ENCODE results near the gene PA2G4. TPM values are rescaled to one million over a fixed set of nuclear protein-coding genes. Genes with fewer than 3 reads are reported as not detected.
A peak's percentile ranks its signal among the peaks of the same experiment; 100 is the strongest.

Gene PA2G4
- polyA plus RNA-seq, 1 donor, result 131 TPM

DNA sequence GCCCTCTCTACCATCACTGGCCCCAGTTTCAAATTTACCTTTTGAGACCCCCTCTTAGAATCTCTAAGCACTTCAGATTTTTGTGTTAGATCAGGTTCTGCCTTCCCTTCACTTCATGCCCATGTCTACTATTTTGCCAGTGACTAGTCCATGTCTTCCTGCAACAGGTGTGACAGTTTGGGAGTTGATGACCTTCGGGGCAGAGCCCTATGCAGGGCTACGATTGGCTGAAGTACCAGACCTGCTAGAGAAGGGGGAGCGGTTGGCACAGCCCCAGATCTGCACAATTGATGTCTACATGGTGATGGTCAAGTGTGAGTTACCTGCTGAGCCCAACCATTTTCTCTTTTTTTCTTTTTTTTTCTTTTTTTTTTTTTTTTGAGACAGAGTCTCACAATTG lies 5.8 kb upstream of the PA2G4 start:
- Histone ChIP-seq H3K9me3 (ENCODE audit: control insufficient read depth, low read depth, low read length) (no peaks in the 10 kb centered on the region), H3K4me1 (ENCODE audit: control insufficient read depth, insufficient read depth, low read length) (peaks cover 3% of the 10 kb centered on the region), H3K4me3 (ENCODE audit: low read length) (no peak overlapping the region), H3K36me3 (ENCODE audit: control insufficient read depth, insufficient read depth, low read length) (peaks cover 80% of the 10 kb centered on the region), H3K27me3 (ENCODE audit: control insufficient read depth, insufficient read depth, low read length) (no peaks in the 10 kb centered on the region), H3K27ac (ENCODE audit: low read length) (no peak overlapping the region)
- no CpG with 5 or more reads among the region's 3 CpGs for WGBS (ENCODE audit: insufficient coverage, low lambda C conversion rate)
- DNase-seq, result no peak

DNA sequence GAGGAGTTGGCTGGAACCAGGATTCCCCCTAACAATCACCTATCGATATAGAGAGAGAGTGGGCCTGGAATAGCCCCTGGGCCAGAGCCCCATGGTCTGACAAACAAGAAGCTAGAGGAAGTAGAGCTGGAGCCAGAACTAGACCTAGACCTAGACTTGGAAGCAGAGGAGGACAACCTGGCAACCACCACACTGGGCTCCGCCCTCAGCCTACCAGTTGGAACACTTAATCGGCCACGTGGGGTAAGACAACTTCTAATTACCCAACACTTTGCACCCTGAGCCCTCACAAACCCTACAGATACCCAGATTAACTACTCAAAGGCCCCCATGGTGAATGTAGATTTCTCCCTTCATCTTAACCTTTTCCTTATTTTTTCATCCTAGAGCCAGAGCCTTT lies 4.6 kb upstream of the PA2G4 start:
- no peak for DNase-seq
- H3K36me3 ChIP-seq (ENCODE audit: control insufficient read depth, insufficient read depth, low read length), result peaks cover 69% of the 10 kb centered on the region
- WGBS (ENCODE audit: insufficient coverage, low lambda C conversion rate), result no CpG with 5 or more reads among the region's 4 CpGs

DNA sequence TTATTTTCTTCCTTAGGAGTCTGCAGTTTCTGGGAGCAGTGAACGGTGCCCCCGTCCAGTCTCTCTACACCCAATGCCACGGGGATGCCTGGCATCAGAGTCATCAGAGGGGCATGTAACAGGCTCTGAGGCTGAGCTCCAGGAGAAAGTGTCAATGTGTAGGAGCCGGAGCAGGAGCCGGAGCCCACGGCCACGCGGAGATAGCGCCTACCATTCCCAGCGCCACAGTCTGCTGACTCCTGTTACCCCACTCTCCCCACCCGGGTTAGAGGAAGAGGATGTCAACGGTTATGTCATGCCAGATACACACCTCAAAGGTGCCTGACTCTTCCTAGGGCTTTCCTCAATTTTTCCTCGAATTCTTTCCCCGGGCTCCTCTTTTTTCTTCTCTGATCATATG lies 3.3 kb upstream of the PA2G4 start:
- DNase-seq, result no peak
- Histone ChIP-seq H3K9me3 (ENCODE audit: control insufficient read depth, low read depth, low read length) (no peaks in the 10 kb centered on the region), H3K27ac (ENCODE audit: low read length) (no peak overlapping the region), H3K4me3 (ENCODE audit: low read length) (no peak overlapping the region), H3K27me3 (ENCODE audit: control insufficient read depth, insufficient read depth, low read length) (no peaks in the 10 kb centered on the region), H3K4me1 (ENCODE audit: control insufficient read depth, insufficient read depth, low read length) (peaks cover 10% of the 10 kb centered on the region), H3K36me3 (ENCODE audit: control insufficient read depth, insufficient read depth, low read length) (peaks cover 56% of the 10 kb centered on the region)
- 85% methylated on average over 4 of the region's 14 CpGs for WGBS (ENCODE audit: insufficient coverage, low lambda C conversion rate)

More for the DNA sequence above, 4.6 kb upstream of the PA2G4 start:
- Histone ChIP-seq H3K27ac (ENCODE audit: low read length) (no peak overlapping the region), H3K4me1 (ENCODE audit: control insufficient read depth, insufficient read depth, low read length) (peaks cover 6% of the 10 kb centered on the region), H3K9me3 (ENCODE audit: control insufficient read depth, low read depth, low read length) (no peaks in the 10 kb centered on the region), H3K4me3 (ENCODE audit: low read length) (no peak overlapping the region), H3K27me3 (ENCODE audit: control insufficient read depth, insufficient read depth, low read length) (no peaks in the 10 kb centered on the region)

GRCh38 chr12:56102683-56103065 lies 1.7 kb upstream of the PA2G4 start:
- Histone ChIP-seq H3K27me3 (ENCODE audit: control insufficient read depth, insufficient read depth, low read length) (no peaks in the 10 kb centered on the region), H3K36me3 (ENCODE audit: control insufficient read depth, insufficient read depth, low read length) (peaks cover 51% of the 10 kb centered on the region), H3K4me3 (ENCODE audit: low read length) (no peak overlapping the region), H3K27ac (ENCODE audit: low read length) (no peak overlapping the region), H3K4me1 (ENCODE audit: control insufficient read depth, insufficient read depth, low read length) (peaks cover 17% of the 10 kb centered on the region), H3K9me3 (ENCODE audit: control insufficient read depth, low read depth, low read length) (no peaks in the 10 kb centered on the region)
- WGBS (ENCODE audit: insufficient coverage, low lambda C conversion rate), result no CpG with 5 or more reads among the region's 1 CpG
- no peak for DNase-seq

GRCh38 chr12:56103066-56103711 lies 1.2 kb upstream of the PA2G4 start:
- Histone ChIP-seq H3K27ac (ENCODE audit: low read length) (peak overlapping the region; percentile 79), H3K36me3 (ENCODE audit: control insufficient read depth, insufficient read depth, low read length) (peaks cover 54% of the 10 kb centered on the region), H3K27me3 (ENCODE audit: control insufficient read depth, insufficient read depth, low read length) (no peaks in the 10 kb centered on the region), H3K4me1 (ENCODE audit: control insufficient read depth, insufficient read depth, low read length) (peaks cover 22% of the 10 kb centered on the region), H3K4me3 (ENCODE audit: low read length) (peak overlapping the region; percentile 89), H3K9me3 (ENCODE audit: control insufficient read depth, low read depth, low read length) (no peaks in the 10 kb centered on the region)
- no peak for DNase-seq
- WGBS (ENCODE audit: insufficient coverage, low lambda C conversion rate), result 72% methylated on average over 3 of the region's 6 CpGs

- Histone ChIP-seq H3K27ac (ENCODE audit: low read length) (peak overlapping the region; percentile 79), H3K27me3 (ENCODE audit: control insufficient read depth, insufficient read depth, low read length) (no peaks in the 10 kb centered on the region), H3K4me1 (ENCODE audit: control insufficient read depth, insufficient read depth, low read length) (peaks cover 22% of the 10 kb centered on the region), H3K4me3 (ENCODE audit: low read length) (peak overlapping the region; percentile 89), H3K36me3 (ENCODE audit: control insufficient read depth, insufficient read depth, low read length) (peaks cover 54% of the 10 kb centered on the region), H3K9me3 (ENCODE audit: control insufficient read depth, low read depth, low read length) (no peaks in the 10 kb centered on the region)
- DNase-seq, result no peak
- WGBS (ENCODE audit: insufficient coverage, low lambda C conversion rate), result 13% methylated on average over 3 of the region's 8 CpGs
Observed at GRCh38 chr12:56103823-56104108, 593 bp upstream of the PA2G4 start.

DNA sequence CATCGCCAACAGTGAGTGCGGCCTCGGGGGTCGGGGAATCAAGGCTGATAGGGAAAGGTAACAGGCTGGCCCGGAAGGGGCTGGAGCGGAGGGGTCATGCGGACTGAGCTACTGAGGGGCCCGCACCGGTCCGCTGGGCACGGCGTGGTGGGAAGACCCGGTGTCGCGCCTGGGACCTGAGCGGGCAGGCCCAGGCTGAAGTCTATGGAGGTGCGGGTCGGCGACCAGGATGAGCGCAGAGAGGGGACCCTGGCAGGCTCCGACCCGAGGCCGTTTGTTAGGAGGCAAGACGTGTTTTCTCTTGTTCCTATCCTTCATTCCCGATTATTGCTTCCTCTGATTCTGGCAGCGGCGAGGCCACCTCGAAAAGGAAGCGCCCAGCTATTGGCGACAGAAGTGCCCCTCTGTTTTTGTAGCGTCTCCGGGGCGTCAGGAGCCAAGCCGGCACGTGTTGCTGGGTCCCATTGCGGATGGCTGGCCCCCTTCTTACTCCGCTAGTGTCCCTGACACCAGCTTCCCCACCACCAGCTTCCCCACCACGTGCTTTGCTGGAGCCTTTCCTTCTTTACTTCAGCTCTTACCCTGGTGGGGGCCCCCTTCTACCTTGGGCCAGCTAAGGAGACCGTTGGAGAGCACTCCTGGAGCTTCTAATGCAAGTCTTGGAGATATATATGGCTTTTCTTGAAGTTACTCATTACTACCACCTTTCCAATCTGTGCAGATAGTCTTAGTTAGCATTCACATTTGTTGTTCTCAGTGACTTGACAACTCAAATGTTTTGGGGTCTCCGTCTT lies 653 bp downstream of the PA2G4 start:
- H3K36me3 ChIP-seq (ENCODE audit: control insufficient read depth, insufficient read depth, low read length), result peaks cover 53% of the 10 kb centered on the region
- peak overlapping the region; percentile 89 for H3K4me3 ChIP-seq (ENCODE audit: low read length)
- H3K4me1 ChIP-seq (ENCODE audit: control insufficient read depth, insufficient read depth, low read length), result peaks cover 22% of the 10 kb centered on the region
- H3K27ac ChIP-seq (ENCODE audit: low read length), result peak overlapping the region; percentile 79
- no CpG with 5 or more reads among the region's 40 CpGs for WGBS (ENCODE audit: insufficient coverage, low lambda C conversion rate)
- no peaks in the 10 kb centered on the region for H3K9me3 ChIP-seq (ENCODE audit: control insufficient read depth, low read depth, low read length)
- peak in 1 of 2 donors; percentile 50 for DNase-seq
- H3K27me3 ChIP-seq (ENCODE audit: control insufficient read depth, insufficient read depth, low read length), result no peaks in the 10 kb centered on the region

DNA sequence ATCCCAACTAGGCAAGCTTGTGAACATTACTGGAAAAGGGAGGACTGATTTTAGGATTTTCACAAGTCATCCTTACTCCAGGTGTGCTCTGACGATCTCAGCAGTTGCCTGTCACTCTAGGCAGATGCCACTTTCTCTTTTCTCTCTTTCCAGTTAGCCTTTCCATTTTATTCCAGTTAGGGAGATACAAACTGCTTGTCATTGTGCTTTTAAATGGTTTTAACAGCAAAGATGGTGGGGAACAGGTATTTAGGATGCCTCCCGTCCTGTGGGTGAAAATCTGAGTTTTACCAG lies 1.2 kb downstream of the PA2G4 start:
- DNase-seq, result no peak
- WGBS (ENCODE audit: insufficient coverage, low lambda C conversion rate), result no CpG with 5 or more reads among the region's 2 CpGs
- Histone ChIP-seq H3K4me3 (ENCODE audit: low read length) (peak overlapping the region; percentile 89), H3K9me3 (ENCODE audit: control insufficient read depth, low read depth, low read length) (no peaks in the 10 kb centered on the region), H3K36me3 (ENCODE audit: control insufficient read depth, insufficient read depth, low read length) (peaks cover 56% of the 10 kb centered on the region), H3K4me1 (ENCODE audit: control insufficient read depth, insufficient read depth, low read length) (peaks cover 22% of the 10 kb centered on the region), H3K27me3 (ENCODE audit: control insufficient read depth, insufficient read depth, low read length) (no peaks in the 10 kb centered on the region), H3K27ac (ENCODE audit: low read length) (peak overlapping the region; percentile 79)

DNA sequence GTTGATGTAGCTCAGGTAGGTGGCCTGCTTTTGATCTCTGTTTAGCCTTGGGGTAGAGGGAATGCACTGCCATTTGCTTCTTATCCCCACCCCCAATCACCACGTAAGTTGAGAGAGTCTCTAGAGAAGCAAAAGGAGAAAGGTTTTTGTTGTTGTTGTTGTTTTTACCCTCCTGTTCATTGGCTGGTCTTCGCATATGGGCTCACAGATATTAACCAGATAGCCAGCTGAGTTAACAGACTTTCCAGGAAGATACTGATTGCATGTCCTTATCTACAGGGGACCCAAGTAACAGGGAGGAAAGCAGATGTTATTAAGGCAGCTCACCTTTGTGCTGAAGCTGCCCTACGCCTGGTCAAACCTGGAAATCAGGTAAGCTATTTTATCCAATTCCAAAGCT lies 2.9 kb downstream of the PA2G4 start:
- Histone ChIP-seq H3K4me1 (ENCODE audit: control insufficient read depth, insufficient read depth, low read length) (peaks cover 22% of the 10 kb centered on the region), H3K27ac (ENCODE audit: low read length) (peak overlapping the region; percentile 7), H3K9me3 (ENCODE audit: control insufficient read depth, low read depth, low read length) (no peaks in the 10 kb centered on the region), H3K4me3 (ENCODE audit: low read length) (no peak overlapping the region), H3K36me3 (ENCODE audit: control insufficient read depth, insufficient read depth, low read length) (peaks cover 58% of the 10 kb centered on the region), H3K27me3 (ENCODE audit: control insufficient read depth, insufficient read depth, low read length) (no peaks in the 10 kb centered on the region)
- no peak for DNase-seq
- WGBS (ENCODE audit: insufficient coverage, low lambda C conversion rate), result no CpG with 5 or more reads among the region's 3 CpGs

- WGBS (ENCODE audit: insufficient coverage, low lambda C conversion rate), result 90% methylated on average over 2 of the region's 5 CpGs
- H3K27ac ChIP-seq (ENCODE audit: low read length), result no peak overlapping the region
- no peak for DNase-seq
- H3K4me1 ChIP-seq (ENCODE audit: control insufficient read depth, insufficient read depth, low read length), result peaks cover 17% of the 10 kb centered on the region
- no peaks in the 10 kb centered on the region for H3K9me3 ChIP-seq (ENCODE audit: control insufficient read depth, low read depth, low read length)
- no peak overlapping the region for H3K4me3 ChIP-seq (ENCODE audit: low read length)
- H3K36me3 ChIP-seq (ENCODE audit: control insufficient read depth, insufficient read depth, low read length), result peaks cover 70% of the 10 kb centered on the region
- H3K27me3 ChIP-seq (ENCODE audit: control insufficient read depth, insufficient read depth, low read length), result no peaks in the 10 kb centered on the region
Observed at GRCh38 chr12:56110571-56110970, 6.2 kb downstream of the PA2G4 start.

- no peak overlapping the region for H3K4me3 ChIP-seq (ENCODE audit: low read length)
- no peaks in the 10 kb centered on the region for H3K27me3 ChIP-seq (ENCODE audit: control insufficient read depth, insufficient read depth, low read length)
- H3K27ac ChIP-seq (ENCODE audit: low read length), result no peak overlapping the region
- H3K4me1 ChIP-seq (ENCODE audit: control insufficient read depth, insufficient read depth, low read length), result peaks cover 7% of the 10 kb centered on the region
- H3K36me3 ChIP-seq (ENCODE audit: control insufficient read depth, insufficient read depth, low read length), result peaks cover 49% of the 10 kb centered on the region
- WGBS (ENCODE audit: insufficient coverage, low lambda C conversion rate), result no CpG with 5 or more reads among the region's 1 CpG
- DNase-seq, result no peak
- no peaks in the 10 kb centered on the region for H3K9me3 ChIP-seq (ENCODE audit: control insufficient read depth, low read depth, low read length)
Observed at GRCh38 chr12:56114084-56114483, 9.7 kb downstream of the PA2G4 start.

All from large intestine (tissue), 3 donors.